UCSD-AML1 (cell line): ENCODE data around the gene ACSF3.
"Not testable (repeated sequence)": the region's sequence is repeated elsewhere in the genome, so short reads cannot be mapped to it uniquely, and the experiment has no call there.

ENCODE experiments used
- DNase-seq: peaks from one replicate; lab custom pipeline; 2025; ENCODE audit not compliant: unreplicated experiment; lab: John Stamatoyannopoulos, UW

The ACSF3 gene

DNA sequence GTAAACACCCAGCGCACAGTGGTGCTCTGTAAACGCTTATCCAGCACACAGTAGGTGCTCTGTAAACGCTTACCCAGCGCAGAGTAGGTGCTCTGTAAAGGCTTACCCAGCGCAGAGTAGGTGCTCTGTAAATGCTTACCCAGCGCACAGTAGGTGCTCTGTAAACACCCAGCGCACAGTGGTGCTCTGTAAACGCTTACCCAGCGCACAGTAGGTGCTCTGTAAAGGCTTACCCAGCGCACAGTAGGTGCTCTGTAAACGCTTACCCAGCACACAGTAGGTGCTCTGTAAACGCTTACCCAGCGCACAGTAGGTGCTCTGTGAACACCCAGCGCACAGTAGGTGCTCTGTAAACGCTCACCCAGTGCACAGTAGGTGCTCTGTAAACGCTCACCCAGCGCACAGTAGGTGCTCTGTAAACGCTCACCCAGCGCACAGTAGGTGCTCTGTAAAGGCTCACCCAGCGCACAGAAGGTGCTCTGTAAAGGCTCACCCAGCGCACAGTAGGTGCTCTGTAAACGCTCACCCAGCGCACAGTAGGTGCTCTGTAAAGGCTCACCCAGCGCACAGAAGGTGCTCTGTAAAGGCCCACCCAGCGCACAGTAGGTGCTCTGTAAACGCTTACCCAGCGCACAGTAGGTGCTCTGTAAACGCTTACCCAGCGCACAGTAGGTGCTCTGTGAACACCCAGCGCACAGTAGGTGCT, 92.4 kb downstream of the ACSF3 start:
- DNase-seq = not testable (repeated sequence)

GRCh38 chr16:89186593-89187031, 93.0 kb downstream of the ACSF3 start:
- not testable (repeated sequence) for DNase-seq

DNA sequence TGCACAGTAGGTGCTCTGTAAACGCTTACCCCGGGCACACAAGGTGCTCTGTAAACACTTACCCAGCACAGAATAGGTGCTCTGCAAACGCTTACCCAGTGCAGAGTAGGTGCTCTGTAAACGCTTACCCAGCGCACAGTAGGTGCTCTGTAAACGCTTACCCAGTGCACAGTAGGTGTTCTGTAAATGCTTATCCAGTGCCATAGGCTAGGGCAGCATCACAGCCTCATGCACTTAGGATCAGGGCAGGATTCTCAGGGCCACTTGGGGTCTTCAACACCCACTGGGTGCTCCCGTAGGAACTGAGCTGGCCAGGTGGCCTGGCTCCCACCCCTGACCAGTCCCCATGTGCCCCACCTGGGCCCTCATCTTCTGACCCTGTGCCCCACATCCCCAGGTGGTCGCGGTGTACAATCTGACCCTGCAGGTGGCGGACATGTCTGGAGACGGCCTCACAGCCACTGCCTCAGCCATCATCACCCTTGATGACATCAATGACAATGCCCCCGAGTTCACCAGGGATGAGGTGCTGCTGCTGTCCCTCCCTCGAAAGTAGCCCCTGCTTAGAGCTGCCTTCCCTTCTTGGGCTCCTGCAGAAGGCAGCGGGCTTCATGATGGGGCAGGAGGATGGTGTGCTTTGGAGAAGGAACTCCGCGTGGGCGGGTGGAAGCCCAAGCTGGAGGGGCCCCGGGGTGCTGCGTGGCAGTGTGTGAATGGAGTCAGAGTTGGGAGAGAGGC, 93.5 kb downstream of the ACSF3 start:
- peak; percentile 53 for DNase-seq

DNA sequence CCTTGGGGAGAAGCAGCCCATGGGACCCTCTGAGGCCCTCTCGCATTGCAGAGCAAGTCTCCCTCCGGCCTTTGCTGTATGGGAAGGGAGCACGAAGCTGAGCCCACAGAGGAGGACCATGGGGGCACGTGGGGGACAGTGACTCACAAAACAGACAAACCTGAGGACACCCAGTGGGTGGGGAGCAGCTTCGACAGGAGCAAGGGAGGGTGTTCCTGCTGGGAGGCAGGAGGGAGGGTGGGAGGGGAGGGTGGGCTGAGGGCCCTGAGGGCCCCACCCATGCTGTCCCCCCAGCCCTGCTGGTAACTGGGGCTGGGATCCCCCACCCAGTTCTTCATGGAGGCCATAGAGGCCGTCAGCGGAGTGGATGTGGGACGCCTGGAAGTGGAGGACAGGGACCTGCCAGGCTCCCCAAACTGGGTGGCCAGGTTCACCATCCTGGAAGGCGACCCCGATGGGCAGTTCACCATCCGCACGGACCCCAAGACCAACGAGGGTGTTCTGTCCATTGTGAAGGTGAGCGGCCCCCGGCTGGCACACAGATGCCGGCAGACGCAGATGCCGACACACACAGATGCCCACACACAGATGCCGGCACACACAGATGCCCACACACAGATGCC, 94.2 kb downstream of the ACSF3 start:
- no peak for DNase-seq

- DNase-seq = not testable (repeated sequence)
Measured at GRCh38 chr16:89188471-89189357, 95.1 kb downstream of the ACSF3 start.

DNA sequence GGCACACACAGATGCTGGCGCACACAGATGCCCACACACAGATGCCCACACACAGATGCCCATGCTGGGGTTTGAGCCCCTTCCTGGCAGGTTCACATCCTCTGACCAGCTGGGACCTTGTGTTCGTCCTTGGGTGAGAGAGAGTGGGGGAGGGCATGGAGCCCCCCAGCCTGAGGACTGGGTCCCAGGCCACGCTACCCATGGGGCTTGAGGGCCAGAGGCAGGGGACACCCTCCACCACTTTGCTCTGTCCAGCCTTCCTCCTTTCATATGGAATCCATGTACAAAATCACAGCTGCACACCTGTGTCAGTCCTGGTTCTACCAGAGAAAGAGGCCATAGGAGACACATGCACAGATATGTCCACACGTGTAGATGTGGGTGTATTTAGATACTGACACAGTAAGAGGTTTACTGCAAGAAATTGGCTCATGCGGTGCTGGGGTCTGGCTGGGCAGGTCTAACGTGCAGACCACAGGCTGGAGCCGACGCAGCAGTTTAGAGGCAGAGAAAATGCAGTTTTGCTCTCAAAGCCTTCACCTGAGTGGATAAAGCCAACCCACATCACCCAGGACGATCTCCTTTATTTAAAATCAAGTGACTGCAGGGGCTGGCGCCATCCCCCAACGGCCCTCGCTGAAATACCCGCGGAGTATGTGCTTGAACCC, 95.8 kb downstream of the ACSF3 start:
- DNase-seq = no peak

DNA sequence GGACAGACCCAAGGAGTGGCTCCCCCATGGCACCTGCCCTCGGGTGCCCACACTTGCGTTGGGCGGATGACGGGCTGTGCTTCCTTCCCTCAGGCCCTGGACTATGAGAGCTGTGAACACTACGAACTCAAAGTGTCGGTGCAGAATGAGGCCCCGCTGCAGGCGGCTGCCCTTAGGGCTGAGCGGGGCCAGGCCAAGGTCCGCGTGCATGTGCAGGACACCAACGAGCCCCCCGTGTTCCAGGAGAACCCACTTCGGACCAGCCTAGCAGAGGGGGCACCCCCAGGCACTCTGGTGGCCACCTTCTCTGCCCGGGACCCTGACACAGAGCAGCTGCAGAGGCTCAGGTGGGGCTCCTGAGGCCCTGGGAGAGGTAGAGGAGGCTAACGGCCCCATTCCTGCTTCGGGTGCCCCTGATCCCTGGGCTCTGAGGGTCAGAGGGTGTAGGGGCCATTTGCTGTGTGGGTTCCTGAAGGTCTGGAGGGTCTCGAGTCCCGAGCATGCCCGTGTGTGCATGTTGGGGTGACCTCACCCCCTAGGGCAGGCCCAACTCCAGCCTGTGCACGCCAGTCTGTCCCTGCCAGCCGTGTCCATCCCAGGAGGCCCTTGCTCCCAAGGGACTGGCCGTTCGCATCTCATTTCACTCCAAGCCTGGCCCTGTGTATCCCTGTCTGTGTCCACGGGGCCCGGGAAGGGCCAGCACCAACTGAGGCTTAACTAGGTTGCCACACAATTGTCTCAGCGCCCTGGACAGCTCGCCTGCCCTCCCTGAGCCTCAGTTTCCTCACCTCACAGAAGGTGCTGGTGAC, 96.7 kb downstream of the ACSF3 start:
- no peak for DNase-seq

- no peak for DNase-seq
Measured at GRCh38 chr16:89191033-89191900, 97.6 kb downstream of the ACSF3 start.

DNA sequence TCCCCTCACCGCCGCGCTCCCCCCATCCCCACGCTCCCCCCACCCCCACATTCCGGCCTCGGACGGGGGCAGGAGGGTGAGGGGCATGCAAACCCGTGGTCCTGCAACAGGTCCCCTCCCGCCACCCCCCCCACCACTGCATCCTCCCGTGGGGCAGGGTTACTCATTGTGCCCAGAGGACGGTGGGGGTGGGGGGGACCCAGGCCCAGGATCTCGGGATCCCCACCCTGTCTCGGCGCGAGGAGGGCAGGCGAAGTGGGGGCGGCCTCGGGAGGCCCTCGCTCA, 98.2 kb downstream of the ACSF3 start:
- DNase-seq = no peak

GRCh38 chr16:89192186-89192955, 98.7 kb downstream of the ACSF3 start:
- DNase-seq = peak; percentile 95

GRCh38 chr16:89192956-89193575, 99.4 kb downstream of the ACSF3 start:
- DNase-seq = peak; percentile 89

GRCh38 chr16:89193576-89194293, 100.1 kb downstream of the ACSF3 start:
- no peak for DNase-seq

DNA sequence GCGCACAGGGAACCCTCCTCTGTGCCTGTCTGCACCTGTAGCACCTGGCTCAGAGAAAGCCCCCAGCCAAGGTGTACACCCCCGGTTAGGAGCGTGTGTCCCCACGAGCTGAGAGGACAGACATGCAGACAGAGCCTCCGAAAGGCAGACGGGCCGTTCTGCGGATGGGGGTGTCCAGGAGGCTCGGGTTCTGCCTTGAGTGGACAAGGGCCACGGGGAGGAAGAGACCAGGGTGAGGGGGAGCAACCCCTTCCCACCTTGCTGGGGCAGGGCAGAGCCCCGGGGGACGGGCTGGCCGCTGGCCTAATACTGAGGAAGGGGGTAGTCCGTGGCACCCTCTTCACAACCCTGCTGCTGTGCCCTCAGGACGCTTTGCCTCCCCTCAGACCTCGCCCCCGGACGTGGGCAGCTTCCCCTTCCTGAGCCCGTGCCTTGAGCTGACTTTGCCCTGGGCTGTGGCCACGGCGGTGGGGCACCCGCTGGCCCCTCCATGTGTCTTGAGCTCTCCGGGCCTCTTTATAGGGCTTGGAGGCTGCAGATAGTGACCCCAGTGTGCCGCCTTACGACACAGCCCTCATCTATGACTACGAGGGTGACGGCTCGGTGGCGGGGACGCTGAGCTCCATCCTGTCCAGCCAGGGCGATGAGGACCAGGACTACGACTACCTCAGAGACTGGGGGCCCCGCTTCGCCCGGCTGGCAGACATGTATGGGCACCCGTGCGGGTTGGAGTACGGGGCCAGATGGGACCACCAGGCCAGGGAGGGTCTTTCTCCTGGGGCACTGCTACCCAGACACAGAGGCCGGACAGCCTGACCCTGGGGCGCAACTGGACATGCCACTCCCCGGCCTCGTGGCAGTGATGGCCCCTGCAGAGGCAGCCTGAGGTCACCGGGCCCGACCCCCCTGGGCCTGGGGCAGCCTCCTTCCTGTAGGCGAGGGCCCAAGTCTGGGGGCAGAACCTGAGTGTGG, 101.0 kb downstream of the ACSF3 start:
- peak; percentile 33 for DNase-seq

GRCh38 chr16:89195521-89196171, 102.0 kb downstream of the ACSF3 start:
- DNase-seq = no peak

DNA sequence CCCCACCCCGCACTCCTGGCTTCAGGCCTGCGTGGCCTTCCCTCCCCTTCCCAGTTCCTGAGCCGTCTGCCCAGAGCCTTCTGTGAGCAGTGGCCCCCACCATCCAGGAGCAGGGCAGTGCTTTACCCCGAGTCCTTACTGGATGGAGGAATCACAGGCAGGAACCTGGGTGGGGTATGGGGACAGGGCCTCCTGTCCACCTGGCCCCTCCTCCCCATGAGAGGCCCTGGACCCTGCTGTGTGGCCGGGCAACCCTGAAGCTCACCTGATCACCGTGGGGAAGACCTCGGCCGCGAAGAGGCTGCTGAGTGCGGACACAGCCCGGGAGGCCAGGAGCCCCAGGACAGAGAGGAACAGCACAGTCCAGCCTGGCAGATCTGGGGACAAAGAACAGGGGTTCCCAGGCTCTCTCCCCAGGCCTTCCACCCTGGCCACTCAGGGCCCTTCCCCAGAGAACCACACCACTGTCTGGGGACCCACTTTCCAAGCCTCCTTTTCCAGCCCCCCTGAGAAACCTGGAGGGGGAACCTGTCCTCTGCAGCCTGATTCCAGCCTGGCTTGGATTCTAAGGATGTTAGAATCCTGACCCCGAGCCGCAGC, 103.5 kb downstream of the ACSF3 start:
- DNase-seq = no peak
